Activated CD8-positive, alpha-beta memory T cell treated with anti-CD3 and anti-CD28 coated beads, Interleukin-2, amount 50 U/mL, for 48 hours (primary cell): ENCODE measurements around the gene AGRN.
"Not testable (repeated sequence)": the region's sequence is repeated elsewhere in the genome, so short reads cannot be mapped to it uniquely, and the experiment has no call there.

Experiments used
- DNase-seq: peaks from one replicate; pipeline ENCODE4 v3.0.0-alpha.2; 2020

The AGRN gene

DNA sequence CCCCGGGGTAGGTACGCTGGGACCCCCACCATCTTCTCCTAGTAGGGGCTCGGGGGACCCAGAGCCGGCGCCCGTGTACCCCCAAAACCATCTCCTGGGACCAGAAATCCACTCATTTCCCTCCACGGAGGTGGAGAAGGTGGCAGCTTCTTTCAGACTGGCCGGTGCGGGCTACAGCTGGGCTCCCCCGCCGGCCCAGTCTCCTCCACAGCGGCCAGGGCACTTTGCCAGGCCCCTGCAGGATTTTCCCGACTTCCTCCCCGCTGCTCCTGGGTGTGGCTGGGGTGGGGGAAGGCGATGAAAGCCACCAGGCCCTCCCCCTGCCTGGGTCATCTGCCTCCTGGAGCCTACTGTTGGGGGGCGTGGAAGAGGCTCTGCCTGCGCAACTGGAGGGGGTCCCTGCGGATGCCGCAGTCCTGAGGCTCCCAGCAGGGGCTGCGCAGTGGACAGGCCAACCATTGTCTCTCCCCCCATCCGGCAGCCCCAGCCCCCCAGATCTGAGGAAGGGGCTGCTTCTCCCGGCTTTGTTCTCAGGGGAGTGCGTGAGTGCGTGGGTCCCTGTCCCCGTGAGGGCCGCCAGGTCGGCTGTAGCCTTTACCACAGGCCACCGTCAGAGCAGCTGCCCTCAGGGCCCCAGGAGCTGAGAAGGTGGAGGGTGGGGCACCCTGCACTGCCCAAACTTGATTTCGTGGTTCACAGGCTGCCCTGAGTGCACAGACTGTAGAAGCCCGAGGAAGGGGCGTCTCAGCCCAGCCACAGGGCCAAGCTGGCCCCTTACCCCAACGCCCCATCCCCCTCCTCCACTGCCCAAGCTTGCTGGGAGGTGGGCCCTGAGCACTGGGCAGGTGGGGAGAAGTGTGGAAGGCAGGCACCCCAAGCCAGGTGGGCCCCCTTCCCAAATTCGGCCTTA lies 1.3 kb downstream of the AGRN start:
- no peak for DNase-seq

DNA sequence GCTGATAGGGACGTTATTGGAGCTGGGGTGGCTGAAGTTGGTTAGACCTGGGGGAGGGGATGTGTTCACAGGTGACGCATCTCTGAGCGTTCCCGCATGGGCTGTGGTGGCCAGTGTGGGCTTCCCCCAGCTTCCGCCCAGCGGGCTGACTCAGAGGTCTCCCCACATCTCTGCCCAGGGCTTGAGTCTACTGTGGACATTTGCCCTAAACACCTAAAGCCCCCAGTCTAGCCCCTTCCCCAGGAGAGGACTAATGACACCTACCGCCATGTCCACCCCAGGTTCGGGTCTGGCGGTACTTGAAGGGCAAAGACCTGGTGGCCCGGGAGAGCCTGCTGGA lies 2.0 kb downstream of the AGRN start:
- no peak for DNase-seq

DNA sequence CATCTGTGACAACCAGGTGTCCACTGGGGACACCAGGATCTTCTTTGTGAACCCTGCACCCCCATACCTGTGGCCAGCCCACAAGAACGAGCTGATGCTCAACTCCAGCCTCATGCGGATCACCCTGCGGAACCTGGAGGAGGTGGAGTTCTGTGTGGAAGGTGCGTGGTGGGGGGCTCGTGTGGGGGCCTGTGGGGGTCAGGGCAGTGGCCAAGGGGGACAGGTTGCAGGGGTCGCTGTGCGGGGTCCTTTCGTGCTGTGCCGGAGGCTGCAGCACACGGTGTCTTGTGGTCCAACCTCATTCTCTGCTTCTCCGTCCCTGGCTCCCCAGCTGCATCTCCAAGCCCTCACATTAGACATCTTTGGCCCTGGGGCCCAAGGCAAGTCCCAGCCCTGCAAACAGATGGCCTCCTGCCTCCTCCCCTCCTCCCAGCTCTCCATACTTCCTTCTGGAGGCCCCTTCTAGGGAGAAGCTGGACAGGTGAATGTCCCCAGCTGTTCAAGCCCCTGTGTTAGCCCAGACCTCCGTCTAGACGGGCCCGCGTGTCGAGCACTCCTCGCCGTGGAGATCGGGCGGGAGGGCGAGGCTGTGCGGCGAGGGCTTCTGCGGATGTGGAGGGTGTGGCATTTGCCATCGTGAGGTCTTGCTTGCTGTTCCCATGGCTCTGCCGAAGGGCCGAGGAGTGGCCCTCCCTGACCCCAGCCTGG lies 2.5 kb downstream of the AGRN start:
- DNase-seq = no peak

DNA sequence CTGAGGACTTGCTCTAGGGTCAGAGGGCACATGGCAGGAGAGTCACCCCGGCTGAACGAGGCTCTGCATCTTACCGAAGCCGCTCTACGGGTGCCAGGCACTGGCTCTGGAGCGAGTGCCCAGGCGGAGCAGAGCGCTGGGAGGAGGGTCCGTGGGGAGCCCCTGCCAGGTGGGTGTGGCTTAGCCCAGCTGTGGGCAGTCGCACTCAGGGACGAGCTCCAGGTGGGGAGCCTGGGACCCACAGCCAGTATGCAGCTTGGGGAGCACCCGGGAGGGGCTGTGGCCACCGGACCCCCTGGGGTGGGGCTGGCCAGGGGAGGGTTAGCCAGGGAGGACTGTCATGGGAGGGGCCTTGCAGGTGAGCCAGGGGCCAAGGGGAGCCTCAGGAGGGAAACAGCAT lies 3.8 kb downstream of the AGRN start:
- no peak for DNase-seq

DNA sequence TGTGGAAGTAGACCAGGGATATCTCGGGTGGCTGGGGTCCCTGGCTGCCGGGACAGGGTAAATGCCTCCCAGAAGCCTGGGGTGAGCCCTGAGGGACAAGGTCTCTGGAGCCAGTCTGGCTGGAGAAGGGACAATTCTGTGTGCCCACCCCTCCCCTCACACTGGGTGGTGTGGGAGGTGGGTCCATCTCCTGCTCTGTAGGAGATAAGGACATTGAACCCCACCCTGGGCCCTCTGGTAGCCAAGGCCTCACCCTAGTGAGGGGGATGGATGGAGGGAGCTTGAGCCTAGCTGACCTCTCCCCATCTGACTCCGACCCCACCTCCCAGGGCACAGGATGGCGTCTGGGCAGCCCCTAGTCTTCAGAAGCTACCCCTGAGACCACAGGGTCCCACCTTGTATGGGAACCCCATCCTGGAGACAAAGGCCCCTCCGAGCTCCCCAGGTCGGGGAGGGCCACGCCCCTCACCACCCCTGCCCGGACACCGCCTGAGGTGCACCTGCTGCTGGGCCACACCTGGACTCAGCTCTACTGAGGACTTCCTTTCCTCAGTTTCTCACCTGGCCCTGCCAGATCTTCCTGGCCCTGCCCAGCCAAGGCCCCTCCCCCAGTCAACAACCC lies 4.3 kb downstream of the AGRN start:
- no peak for DNase-seq

DNA sequence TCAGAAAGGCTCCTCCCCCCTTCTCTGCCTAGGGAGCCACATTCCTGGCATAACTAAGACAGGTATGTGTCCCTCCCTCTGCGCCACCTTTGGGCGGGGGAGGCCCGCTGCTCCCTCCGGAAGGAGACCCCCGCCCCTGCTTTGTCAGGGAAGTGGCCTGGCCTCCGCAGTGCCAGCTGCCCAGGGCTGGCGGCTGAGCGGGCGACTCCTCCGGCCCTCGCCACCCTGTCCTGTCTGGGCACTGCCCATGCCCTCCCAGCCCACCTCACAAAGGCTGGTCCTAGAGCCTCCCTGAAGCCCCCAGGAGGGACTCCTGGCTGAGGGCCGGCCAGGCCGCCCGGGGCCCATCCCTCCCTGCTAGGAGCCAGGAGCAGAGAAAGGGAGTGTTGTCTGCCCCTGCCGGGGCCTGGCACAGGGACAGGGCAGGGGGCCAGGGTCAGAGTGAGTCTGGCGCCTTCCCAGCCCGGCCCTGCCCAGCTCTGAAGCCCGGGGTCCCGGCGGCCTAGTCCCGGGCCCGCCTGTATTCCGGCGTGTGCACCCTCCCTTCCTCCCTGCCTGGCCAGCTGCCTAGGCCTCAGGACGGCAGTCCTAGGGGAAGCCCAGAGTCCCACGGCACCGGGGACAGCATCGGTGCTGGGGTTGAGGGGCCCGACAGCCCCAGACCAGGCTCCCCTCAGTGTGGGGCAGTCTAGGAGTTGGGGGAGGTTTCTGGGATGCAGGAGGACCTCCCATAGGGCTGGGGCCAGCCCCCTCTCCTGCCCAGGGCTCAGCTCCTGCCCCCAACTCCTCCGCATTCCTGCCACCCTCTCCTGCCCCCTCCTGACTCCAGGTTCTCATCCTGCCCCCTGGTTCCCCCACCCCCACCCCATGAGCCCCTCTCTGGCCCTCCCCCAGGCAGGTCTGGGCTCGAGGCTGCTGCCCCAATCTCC lies 5.1 kb downstream of the AGRN start:
- DNase-seq = no peak

DNA sequence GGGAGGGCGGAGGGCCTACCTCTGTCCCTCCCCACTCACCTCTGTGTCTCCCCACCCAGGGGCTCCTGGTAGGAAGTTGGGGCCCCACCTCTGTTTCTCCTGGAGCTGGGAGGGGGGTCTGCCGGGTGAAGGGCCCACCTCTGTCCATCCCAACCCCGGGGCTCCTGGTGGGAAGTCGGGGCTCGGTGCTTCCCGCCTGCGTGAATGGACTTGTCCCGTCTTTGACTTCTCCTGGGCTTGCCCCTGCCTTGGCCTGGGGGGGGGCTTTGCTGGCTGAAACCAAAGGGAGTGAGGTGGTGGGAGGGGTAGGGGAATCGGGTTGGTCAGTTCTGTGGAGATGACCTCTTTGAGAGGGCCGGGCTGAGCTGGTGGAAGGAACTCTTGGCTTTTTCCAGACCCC lies 5.8 kb downstream of the AGRN start:
- DNase-seq = no peak

DNA sequence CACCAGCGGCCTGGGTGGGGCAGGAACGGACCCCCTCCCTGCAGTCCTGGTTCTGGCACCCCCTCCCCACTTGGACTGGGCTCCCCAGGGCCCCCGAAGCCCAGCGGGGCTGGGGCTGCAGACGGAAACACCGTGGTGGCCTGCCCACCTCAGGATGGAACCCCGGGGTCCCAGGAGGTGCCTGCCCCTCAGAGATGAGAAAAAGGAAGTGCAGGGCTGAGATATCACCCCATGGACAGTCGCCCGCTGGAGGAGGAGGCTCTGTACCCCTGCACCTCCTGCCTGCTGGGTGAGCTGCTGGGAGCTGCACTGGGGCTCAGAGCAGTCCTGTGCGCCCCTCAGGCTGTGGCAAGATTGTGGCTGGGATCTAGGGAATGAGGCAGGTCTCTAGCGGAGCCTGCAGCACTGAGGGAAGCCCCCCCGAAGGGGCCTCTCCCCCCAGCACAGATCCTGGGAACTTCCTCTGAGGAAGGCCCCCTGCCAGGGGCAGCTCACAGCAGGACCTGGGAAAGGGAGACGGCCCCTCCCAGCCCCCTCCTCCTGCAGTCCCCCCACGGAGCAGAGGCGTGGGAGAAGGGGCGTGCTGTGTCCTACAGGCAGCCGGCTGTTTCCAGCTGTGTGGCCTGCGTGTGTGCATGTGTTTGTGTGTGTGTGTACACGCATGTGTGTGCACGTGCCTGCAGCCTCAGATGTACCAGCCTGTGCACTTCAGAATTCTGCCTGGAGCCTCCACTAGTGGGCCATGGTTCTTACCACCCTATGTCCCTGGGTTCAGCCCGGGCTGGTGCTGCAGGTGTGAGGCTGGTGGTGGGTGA lies 6.9 kb downstream of the AGRN start:
- no peak for DNase-seq

DNA sequence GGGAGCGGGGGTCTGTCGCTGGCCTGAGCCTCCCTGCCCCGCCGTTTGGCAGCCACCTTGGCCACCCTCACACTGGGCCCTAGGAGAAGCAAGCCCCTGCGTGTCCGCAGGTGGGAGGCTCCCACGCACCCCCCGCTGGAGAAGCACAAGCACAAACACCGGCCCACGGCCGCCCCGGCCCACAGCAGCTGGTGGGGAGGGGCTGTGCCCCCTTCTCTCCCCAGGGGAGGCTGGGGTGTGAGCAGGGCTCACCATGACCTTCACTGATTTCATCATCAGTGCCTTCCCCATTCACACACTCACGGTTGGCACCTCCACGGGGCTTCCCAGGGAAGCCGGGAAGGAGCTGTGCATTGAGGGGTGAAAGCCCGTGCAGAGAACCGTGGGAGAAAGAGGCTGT lies 7.9 kb downstream of the AGRN start:
- DNase-seq = no peak

DNA sequence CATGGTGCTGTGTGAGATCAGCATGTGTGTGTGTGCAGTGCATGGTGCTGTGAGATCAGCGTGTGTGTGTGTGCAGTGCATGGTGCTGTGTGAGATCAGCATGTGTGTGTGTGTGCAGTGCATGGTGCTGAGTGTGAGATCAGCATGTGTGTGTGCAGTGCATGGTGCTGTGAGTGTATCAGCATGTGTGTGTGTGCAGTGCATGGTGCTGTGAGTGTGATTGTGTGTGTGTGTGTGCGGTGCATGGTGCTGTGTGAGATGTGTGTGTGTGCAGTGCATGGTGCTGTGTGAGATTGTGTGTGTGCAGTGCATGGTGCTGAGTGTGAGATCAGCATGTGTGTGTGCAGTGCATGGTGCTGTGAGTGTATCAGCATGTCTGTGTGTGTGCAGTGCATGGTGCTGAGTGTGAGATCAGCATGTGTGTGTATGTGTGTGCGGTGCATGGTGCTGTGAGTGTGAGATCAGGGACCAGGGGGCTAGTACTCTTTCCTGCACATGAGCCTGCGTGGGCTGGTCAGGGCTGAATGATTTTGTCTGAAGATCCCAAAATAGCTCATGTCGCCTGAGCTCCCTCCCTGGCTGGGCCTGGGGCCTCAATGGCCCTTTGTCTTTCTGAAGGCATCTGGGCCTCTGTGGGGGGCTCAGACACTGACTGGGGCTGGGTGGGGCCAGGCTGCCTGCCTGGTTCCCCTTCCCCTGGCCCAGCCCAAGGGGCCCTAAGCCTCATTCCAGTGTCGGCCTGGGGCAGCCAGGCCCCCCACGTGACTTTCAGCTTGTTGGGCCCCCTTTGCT lies 11.1 kb downstream of the AGRN start:
- DNase-seq = not testable (repeated sequence)

DNA sequence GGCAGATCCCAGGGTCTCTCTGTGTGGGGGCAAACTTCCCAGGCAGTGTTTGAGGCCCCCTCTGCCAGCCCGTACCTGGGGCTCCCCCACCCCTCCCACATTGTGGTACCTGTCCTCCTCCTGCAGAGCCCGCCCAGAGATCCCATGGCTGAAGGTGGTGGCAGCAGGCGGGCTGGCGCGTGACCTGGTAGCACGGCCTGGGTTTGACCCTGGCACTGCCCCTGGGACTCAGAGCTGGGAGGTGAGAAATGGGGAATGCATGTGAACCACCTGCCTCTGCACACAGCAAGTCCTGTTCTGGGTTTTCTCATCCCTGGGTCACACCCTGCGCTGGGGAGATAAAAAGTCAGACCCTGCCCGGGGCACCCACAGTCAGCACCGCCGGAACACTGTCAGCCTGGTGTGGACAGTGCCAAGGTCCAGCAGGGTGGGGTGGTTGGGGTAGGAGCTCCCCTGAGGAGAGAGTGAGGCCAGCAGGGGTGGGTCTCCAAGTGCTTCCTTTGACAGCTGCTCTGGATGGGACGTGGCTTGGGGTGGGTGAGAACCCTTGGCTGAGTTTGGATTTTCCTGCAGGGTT lies 11.8 kb downstream of the AGRN start:
- DNase-seq = no peak

DNA sequence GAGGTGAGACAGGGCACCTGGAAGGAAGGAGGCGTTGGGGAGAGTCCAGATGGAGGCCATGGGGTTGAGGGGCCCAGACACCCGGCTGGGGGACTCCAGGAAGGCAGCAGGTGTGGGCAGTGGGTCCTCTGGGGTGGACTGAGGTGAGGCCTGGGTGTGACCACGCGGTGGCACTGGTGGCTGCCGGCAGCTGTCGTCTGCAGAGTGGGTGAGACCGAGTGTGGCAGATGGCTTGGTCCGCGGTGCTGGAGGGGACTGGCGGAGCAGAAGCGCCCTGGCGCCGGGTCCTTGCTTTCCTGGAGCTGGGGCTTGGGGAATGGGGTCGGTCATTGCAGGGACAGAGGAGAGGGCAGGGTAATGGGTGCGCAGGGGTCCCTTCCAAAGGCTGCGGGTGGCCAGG lies 12.5 kb downstream of the AGRN start:
- no peak for DNase-seq

DNA sequence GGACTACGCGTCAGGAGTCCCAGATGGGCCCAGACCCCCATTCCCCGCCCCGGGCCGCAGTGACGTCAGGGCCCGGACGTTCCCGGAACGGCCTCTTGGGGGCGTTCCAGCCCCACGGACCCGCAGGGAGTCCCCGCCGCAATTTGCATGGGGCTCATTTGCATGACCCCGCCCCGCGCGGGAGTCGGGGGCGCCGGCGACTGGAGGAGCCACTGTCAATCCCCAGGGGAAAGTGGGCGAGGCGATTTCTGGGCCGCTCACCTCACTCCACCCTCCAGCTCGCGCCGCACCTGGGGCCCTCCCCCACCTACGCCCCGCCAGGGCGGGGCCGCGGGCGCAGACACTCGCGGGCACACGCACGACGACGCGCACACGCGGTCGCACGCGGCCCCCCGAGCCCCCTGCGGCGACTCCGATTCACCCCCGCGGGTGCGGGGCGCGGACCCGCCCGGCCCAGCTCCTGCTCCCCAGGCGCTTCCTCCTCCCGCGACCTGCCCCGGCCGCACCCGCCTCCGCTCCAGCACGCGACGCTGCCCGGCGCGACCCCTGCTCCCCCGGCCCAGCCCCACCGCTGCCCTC lies 13.2 kb downstream of the AGRN start:
- peak; percentile 95 for DNase-seq

DNA sequence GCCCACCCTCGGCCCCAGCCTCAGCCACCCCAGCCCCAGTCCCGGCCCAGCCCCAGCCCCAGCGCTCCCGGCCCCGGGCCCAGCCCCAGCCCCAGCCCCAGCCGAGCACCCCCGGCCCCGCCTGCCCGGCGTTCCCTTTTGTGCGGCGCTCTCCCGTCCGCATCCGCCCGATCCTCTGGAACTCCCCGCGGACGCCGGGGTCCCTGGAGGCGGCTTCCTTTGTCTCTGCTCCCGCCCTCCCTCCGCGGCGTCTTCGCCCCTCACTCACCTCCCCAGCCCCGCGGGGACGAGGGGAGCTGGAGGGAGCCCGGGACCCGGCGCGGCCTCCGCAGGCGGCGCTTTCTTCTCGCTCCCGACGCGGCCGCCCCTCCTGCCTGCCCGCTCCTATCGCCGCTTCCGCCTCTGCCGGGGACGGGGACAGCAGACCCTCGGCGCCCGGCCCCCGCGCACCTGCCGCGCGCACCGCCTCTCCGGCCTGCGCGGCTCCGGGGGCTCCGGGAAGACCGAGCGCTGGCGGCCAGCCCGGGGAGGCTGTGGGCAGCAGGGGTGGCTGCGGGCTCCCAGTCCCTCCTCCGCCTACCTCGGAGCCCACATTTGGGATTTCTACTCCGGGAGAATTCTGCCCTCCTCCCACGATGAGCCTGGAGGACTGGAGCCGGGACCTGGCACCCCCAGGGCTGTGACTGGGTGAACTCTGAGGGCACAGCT lies 14.0 kb downstream of the AGRN start:
- no peak for DNase-seq

DNA sequence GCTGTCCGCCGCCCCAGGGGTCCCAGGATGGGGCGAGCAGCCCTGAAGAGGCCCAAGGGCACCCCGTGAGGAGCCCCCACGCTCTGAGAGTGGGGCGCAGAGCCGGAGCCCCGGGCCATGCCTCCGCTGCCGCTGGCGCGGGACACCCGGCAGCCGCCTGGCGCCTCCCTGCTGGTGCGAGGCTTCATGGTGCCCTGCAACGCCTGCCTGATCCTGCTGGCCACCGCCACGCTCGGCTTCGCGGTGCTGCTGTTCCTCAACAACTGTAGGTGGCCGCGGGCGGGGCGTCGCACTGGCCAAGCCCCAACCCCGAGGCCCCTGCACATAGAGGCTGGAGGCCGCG lies 14.5 kb downstream of the AGRN start:
- DNase-seq = no peak

DNA sequence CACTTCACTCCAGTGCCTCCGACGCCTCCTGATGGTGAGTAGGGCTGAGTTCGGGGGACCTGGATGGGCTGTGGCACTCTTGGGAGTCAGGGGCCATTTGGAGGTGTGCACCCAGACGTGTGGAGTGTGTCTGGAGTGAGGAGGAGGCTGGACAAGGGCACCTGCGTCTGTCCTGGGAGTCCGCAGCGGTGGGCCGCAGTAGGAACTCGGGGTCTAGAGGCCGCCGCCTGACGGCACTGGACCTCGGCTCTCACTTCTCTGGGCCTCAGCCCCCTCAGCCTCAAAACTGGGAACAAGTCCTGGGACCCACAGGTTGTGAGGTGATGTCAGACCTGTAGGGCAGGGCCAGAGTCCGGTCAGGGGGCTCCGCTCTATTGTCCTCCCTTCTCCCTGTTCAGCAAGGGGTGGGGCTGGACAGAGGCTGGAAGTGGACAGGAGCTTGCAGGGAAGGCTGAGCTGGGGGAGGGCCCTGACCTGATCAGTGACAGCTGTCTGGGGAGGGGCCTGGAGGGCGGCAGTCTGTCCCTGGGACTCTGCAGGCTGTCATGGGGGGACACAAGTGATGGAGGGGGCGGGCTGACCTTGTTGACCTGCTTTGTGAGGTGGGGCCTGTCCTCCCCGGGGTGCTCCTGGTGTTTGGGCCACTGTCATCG lies 15.5 kb downstream of the AGRN start:
- DNase-seq = no peak

DNA sequence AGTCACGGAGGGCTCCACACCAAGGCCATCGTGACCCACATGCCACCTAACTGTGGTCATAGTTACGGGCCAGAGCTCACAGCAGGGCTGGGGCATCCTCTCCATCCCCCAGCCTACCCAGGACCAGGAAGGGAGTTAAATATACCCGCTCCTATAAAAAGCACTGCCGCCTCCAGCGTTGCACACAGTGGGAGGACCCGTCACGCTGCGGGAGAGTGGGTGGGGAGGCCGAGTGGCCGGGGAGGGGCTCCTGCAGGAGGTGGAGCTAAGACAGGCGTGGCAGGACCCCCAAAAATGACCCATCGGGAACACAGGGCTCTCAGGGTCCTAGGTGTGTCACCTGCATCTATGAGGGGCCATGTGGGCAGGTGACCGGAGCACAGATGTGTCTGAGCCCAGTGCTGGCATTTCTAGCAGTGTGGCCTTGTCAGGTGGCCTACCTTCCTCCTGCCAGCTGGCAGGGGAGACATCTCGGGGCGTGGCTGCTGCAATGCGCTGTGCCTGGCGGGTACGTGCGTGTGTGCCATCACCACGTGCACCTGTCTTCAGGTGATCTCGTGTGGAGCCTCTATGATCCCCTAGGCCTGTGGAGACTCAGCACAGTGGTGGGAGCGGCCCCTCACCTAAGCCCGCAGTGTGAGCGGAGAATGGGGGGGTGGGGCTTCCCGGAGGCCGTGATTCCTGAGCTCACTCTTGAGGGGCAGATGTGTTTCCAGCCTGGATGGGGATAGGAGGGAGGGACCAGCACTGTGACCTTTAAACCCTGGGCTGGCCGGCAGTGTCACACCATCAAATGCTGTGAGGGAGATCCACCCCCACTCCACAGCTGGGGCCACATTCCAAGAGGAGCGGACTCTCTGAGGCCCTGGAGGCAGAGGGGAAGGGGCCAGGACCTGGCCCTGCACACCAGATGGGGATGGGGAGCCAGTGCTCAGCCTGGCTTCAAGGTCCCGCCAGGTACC lies 17.7 kb downstream of the AGRN start:
- DNase-seq = no peak

DNA sequence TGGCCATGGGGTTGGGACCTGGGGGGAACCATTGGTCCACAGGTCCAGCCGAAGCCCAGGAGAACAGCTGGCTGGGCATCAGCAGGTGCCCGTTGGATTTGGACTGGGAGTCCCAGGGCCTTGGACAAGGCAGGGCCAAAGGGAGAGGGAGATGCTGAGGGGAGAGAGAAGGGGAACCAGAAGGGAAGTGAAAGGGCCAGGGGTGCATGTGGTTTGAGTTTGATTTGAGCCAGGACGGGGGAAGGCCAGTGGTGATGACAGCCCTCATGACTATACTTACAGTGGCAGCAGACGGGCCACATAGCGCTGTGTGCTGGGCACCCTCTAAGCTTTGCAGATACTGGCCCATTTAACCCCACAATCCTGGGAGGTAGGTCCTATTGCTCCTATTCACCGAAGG lies 18.8 kb downstream of the AGRN start:
- DNase-seq = no peak
